Measurements from ENCODE around the gene SMIM12.

The SMIM12 gene

DNA sequence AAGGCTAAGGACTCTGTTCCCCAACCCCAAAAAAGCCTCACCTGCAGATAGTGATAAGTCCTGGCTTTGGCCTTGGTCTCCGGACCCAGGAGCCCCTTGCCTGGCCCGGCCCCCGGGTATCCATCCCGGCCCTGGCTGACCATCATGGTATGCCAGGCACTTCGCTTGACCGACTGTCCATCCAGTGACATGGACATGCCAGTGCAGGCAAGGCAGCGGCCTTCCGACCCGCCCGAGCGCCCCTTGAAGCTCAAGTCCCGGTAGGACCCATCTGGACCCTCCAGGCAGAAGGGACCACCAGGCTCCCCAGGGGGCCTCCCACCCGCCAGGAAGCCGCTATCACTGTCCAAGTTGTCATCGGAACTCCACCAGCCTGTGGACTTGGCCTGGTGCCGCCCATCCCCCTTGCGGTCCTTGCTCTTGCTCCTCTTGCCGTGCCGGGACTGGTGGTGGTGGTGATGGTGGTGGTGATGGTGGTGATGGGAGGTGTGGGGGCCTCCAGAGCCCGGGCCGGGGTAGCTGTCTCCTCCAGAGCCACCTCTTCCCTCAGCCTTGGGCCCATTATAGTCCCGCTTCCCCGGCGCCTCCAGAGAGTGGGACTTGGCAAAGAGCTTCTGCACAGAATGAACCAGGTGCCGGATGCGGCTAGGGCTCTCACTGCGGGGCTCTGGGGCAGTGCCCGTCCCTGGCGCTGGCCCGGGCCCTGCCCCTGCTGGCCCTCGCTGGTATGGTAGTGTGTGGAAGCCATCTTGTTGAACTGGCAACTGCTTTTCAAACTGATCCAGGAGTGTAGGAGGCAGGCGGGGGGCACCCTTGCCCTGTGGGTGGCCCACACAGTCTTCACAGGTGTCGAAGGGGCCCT lies 44.9 kb upstream of the SMIM12 start:
- no peak overlapping the region for H3K27ac ChIP-seq
- TF ChIP-seq, protein P1, sequence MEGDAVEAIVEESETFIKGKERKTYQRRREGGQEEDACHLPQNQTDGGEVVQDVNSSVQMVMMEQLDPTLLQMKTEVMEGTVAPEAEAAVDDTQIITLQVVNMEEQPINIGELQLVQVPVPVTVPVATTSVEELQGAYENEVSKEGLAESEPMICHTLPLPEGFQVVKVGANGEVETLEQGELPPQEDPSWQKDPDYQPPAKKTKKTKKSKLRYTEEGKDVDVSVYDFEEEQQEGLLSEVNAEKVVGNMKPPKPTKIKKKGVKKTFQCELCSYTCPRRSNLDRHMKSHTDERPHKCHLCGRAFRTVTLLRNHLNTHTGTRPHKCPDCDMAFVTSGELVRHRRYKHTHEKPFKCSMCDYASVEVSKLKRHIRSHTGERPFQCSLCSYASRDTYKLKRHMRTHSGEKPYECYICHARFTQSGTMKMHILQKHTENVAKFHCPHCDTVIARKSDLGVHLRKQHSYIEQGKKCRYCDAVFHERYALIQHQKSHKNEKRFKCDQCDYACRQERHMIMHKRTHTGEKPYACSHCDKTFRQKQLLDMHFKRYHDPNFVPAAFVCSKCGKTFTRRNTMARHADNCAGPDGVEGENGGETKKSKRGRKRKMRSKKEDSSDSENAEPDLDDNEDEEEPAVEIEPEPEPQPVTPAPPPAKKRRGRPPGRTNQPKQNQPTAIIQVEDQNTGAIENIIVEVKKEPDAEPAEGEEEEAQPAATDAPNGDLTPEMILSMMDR (conservative IDR thresholded peaks at IDR 0.05): no peak; the same call in 1 of the 2 replicates
- TF ChIP-seq ZFX (IDR thresholded peaks at IDR 0.05): no peak

DNA sequence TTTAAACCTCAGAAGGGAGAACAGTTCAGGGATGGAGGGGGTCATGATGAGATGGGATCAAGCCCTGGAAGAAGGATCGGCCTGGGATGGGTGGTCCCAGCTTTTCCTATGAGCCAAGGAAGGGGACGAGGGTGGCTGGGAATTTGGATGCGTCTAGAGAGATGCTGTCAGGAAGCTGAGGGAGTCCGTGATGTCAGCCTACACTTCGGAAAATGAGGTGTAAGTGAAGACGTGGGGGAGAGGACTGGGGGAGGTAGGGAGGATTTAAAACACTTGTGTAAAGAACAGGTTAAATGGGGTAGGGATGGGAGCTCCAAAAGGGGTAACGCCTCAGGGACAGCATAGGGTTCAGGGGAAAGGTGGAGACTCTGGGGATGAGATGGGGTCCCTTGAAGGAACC lies 42.4 kb upstream of the SMIM12 start:
- TF ChIP-seq, protein P1 (conservative IDR thresholded peaks at IDR 0.05): no peak
- TF ChIP-seq ZFX (IDR thresholded peaks at IDR 0.05): no peak
- no peak overlapping the region for H3K27ac ChIP-seq

DNA sequence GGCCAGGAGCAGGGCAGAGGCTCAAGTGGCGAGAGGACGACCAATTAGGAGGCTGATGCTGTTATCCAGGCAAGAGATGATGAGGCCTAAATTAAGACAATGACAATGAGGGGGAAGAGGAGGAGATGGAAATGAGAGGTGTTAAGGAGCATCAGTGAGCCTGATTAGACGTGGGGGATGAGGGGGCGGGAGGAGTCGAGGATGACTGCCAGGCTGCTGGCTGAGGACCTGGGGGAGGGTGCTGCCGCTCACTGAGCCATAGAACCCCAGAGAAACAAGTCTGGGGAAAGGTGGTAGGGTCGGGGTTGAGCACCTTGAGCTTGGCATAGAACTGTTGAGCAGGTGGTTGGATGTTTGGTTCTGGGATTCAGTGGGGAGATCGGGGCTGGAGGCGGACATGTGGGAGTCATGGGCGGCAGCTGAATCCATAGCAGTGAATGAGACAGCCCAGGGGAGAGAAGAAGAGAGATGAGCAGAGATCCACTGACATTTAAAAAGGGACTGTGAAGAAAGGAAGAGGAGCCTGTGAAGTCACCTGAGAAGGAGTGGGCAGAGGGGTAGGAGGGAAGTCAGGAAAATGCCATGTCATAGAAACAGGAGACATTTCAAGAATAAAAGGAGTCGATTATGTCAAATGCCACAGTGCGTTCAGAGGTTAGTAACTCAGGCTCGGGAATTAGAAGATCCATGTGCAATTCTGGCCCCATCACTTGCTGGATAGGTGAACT lies 41.4 kb upstream of the SMIM12 start:
- H3K27ac ChIP-seq: no peak overlapping the region
- no peak for TF ChIP-seq ZFX (IDR thresholded peaks at IDR 0.05)
- TF ChIP-seq, protein P1 (conservative IDR thresholded peaks at IDR 0.05): no peak

DNA sequence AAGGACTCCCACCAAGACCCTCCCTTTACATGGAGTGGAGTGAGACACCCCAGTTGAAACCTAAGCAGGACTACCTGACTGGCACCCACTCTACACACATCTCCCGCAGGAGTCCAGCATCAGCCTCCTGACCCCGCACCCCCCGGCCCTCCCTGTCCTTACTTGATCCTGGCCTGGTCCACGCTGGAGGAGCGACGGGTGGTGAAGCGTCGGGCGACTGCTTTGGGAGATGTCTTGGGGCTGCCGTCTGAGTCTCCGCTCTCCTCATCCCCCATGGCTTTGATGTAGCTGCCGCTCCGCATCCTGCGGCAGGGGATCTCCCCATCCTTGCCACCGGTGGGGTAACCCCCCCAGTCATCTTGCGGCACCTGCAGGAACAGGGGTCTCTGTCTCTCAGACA lies 40.4 kb upstream of the SMIM12 start:
- no peak overlapping the region for H3K27ac ChIP-seq
- no peak for TF ChIP-seq ZFX (IDR thresholded peaks at IDR 0.05)
- TF ChIP-seq, protein P1 (conservative IDR thresholded peaks at IDR 0.05): no peak

DNA sequence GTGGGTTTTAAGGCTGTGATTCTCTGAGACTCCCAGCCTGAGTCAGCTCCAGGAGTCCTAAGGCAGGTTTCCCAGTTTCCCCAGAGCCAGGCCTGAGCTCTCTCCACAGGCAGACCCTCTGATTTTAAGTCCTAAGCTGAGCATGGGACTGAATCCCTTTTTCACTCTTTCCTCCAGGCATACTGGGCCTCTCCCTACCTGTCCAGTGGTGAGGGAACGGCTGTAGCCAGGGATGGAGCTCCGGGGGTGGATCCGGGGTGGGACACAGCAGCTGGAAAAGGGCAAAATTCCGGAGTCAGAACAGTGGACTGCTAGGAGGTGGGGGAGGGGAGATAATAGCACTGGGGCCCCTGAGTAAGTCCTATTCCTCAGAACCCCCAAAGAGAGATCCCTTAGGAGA lies 39.9 kb upstream of the SMIM12 start:
- TF ChIP-seq, protein P1 (conservative IDR thresholded peaks at IDR 0.05): no peak
- no peak for TF ChIP-seq ZFX (IDR thresholded peaks at IDR 0.05)
- H3K27ac ChIP-seq: no peak overlapping the region

DNA sequence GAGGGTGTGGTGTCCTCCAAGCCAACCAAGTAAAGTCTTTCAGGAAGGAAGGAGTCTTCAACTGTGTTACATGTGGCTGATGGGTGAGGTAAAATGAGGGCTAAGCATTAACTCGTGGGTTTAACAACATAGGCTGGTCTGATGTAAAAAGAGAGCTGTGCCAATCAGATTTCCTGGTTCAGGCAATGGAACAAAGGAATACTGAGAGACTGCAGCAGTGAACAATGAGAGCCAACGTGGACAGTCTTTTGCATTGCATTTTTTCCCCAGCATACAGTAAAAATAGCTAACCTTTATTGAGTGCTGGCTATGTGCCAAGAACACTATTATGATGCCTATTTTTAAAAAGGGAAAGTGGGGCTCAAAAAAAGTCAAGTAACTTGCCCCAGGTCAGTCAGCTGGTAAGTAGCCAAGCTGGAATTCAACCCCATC lies 38.8 kb upstream of the SMIM12 start:
- H3K27ac ChIP-seq: no peak overlapping the region
- TF ChIP-seq, protein P1 (conservative IDR thresholded peaks at IDR 0.05): no peak
- TF ChIP-seq ZFX (IDR thresholded peaks at IDR 0.05): no peak

DNA sequence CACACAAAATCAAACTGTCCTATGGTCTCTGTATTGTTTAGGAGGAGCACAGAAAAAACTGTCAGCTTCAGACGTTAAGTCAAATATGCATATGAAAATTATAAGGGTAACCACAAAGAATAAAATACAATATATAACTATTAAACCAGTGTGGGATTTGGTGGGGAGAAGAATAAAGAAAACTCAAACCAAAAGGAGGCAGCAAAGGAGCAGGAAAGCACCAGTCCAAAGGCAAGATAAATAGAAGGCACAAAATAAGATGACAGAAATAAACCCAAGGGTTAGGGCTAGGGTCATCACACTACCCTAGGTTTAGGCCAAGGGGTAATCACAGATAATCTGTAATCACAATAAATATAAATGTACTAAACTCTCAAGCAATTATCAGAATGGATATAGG lies 37.1 kb upstream of the SMIM12 start:
- H3K27ac ChIP-seq: no peak overlapping the region
- TF ChIP-seq, protein P1 (conservative IDR thresholded peaks at IDR 0.05): peak; percentile 19; the same call in 1 of the 2 replicates
- no peak for TF ChIP-seq ZFX (IDR thresholded peaks at IDR 0.05)

Data from C4-2B (cell line).